HG02623 (cell line): ENCODE results near the gene LIMK1.
"Not testable (repeated sequence)": the region's sequence is repeated elsewhere in the genome, so short reads cannot be mapped to it uniquely, and the experiment has no call there.

Experiments used
- ATAC-seq: cut with Tn5 transposase; IDR thresholded peaks from one replicate; pipeline ENCODE4 v1.9.1; 2021; ENCODE audit warnings: moderate library complexity; ENCODE audit not compliant: unreplicated experiment

Gene LIMK1

DNA sequence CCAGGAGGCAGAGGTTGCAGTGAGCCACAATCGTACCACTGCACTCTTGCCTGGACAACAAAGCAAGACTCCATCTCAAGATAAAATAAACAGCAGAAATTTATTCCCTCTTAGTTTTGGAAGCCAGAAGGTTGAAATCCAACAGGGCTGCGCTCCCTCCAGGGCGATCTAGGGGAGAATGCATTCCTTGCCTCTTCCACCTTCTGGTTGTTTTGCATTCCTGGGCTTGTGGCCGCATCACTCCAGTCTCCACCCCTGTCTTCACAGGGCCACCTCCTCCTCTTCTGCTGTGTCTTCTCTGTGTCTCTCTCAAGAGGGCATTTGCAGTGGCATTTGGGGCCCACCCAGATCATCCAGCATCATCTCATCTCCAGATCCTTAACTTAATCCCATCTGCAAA lies 36.2 kb downstream of the LIMK1 start:
- ATAC-seq, result no peak

DNA sequence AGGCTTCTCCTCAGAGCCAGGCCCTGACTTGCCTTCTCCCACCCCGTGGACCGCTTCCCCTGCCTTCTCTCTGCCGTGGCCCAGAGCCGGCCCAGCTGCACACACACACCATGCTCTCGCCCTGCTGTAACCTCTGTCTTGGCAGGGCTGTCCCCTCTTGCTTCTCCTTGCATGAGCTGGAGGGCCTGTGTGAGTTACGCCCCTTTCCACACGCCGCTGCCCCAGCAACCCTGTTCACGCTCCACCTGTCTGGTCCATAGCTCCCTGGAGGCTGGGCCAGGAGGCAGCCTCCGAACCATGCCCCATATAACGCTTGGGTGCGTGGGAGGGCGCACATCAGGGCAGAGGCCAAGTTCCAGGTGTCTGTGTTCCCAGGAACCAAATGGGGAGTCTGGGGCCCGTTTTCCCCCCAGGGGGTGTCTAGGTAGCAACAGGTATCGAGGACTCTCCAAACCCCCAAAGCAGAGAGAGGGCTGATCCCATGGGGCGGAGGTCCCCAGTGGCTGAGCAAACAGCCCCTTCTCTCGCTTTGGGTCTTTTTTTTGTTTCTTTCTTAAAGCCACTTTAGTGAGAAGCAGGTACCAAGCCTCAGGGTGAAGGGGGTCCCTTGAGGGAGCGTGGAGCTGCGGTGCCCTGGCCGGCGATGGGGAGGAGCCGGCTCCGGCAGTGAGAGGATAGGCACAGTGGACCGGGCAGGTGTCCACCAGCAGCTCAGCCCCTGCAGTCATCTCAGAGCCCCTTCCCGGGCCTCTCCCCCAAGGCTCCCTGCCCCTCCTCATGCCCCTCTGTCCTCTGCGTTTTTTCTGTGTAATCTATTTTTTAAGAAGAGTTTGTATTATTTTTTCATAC lies 38.0 kb downstream of the LIMK1 start:
- ATAC-seq, result no peak

DNA sequence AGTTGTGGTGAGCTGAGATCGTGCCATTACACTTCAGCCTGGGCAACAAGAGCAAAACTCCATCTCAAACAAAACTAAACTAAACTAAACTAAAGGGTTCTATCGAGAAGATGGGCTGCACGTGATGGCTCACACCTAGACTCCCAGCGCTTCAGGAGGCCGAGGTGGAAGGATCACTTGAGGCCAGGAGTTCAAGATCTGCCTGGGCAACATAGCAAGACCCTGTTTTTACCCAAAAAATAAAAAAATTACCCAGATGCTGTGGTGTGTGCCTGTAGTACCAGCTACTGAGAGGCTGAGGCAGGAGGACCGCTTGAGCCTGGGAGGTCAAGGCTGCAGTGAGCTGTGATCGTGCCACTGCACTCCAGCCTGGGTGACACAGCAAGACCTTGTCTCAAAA lies 40.3 kb downstream of the LIMK1 start:
- not testable (repeated sequence) for ATAC-seq

DNA sequence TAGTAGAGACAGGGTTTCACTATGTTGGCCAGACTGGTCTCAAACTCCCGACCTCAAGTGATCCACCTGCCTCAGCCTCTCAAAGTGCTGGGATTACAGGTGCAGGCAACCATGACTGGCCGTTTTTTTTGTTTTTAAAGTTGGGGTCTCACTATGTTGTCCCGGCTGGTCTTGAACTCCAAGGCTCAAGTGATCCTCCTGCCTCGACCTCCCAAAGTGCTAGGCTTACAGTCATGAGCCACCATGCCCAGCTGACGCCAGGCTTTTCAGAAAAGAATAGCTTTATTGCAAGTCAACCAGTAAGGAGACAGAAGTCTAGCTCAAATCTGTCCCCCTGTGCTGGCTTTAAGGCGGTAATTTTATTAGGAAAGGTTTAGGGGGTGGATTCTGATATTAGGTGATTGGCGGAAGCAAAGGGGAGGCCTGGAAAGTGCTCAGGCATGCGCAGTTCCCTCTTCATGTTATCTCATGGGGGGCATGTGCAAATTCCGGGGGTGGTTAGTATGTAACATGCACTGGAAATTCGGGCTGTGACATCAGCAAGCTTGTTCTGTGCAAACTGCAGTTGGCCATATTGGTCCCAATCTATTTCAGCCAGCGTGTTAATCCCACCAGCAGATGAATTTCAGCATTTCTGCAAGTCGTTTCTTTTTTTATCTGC lies 42.7 kb downstream of the LIMK1 start:
- ATAC-seq, result no peak

DNA sequence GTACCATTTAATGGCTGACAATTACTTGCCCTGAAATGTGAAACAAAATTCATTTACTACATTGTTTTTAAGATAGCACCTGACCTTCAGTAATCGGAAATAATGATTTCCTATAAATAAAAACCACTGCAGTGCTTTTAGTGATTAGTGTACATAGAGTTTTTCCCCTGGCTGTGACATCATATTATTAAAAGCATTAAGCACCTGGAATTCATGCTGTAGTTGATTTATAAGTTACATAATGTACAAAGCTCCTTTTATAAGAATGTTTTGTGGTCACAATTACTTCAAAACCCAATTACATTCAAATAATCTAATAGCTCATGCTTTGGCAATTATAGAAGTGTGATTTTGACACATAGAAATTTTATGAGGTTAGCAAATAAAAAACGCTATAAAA lies 46.3 kb downstream of the LIMK1 start:
- ATAC-seq, result no peak

DNA sequence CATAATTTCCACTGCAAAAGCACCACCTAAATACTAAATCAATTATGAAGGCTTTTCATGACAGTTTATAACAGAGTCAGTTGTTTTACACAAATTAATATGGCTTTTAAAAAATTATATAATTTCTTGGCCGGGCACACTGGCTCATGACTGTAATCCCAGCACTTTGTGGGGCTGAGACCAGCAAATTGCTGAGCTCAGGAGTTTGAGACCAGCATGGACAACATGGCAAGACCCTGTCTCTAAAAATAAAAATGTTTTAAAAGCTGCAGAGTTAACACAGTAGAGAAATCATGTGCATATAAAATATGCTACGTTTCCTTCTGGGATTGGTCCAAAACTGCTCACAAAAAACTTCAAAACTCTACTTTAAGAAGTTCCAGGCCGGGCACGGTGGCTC lies 46.9 kb downstream of the LIMK1 start:
- no peak for ATAC-seq

DNA sequence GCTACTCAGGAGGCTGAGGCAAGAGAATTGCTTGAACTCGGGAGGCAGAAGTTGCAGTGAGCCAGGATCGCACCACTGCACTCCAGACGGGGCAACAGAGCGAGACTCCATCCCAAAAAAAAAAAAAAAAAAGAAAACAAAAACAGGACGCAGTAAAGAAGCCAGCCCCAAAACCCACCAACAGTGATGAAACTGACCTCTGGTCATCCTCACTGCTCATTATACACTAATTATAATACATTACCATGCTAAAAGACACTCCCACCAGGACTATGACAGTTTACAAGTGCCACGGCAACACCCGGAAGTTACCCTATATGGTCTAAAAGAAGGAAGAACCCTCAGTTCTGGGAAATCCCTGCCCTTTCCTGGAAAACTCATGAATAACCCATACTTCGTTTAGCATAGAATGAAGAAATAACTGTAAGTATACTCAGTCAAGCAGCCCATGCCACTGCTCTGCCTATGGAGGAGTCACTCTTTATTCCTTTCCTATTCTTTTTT lies 50.6 kb downstream of the LIMK1 start:
- no peak for ATAC-seq

DNA sequence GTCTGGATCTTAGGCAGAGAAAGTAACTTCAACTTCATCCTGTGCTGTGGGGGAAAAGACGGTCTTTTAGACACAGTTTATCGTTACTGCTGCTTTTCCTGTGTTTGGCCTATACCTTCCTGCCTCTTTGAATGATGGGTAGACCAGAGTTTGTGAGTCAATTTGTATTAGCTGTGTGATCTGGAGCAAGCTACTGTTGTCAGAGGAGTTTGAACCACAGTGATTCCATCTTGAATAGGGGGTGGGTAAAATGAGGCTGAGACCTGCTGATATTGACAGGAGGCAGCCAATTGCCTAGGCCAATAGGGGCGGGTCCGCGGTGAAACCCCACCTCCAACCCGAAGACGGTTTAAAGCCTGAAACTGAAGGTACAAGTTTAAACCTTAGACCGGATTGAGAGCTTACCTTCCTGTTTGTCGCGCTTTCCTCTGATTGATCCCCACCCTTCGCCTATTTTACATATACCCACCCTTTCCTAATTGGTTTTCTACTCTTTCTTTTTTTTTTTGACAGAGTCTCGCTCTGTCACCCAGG lies 54.8 kb downstream of the LIMK1 start:
- no peak for ATAC-seq

DNA sequence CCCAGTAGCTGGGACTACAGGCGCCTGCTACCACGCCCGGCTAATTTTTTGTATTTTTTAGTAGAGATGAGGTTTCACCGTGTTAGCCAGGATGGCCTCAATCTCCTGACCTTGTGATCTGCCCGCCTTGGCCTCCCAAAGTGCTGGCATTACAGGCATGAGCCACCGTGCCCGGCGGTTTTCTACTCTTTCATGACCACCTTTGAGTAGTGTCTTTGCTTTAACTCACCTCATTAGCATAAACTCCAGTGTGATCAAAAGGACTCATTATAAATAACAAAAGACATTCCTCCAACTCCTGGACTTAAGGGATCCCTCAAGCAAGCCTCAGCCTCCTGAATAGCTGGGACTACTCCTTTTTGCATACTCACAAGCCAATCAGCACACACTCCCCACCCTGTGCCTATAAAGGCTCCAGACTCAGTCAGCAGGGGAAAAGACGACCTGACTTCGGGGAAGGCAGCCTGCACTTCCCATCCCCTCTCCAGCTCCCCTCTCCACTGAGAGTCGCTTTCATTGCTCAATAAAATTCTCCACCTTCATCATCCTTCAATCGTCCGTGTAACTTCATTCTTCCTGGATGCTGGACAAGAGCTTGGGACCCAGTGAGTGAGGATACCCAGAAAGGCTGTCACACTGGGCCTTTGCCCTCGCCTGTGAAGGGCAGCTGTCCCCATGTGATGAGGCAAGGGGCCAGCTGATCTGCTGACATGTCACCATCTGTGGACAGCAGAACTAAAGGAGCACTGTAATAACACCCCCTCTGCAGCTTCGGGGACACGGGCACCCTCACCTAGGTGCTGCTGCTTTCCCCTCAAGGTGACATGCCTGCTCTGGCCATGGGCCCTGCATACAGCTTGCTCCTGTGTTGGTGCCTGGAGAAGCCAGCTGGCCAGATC lies 55.6 kb downstream of the LIMK1 start:
- ATAC-seq, result no peak

DNA sequence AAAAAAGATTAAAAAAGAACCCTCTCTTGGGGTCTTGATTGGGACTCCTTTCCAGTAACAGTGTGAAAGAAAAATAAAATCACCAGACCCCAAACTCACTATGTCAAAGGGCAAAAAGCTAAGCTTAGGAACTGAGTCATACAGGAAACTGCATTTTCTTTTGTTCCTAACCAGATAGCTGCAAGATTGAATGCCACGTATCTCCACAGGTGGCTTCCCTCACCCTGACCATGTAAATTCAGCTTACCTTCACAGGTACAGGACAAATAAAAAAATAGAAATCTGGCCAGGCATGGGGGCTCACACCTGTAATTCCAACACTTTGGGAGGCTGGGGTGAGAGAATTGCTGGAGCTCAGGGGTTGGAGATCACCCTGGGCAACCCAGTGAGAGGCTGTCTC lies 58.1 kb downstream of the LIMK1 start:
- ATAC-seq, result no peak

DNA sequence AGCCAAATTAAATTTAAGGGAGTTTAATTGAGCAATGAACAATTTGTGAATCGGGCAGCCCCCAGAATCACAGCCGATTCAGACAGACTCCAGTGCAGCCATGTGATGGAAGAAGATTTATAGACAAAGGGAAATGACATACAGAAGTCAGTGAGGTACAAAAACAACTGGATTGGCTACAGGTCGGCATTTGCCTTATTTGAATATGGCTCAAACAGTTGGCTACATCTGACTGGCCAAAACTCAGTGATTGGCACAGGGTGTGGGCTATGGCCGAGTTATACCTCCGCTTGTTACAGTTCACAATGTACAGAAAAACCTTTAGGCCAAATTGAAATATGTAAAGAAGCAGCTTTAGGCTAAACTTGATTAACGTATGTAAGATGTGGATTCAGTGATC lies 59.8 kb downstream of the LIMK1 start:
- no peak for ATAC-seq

DNA sequence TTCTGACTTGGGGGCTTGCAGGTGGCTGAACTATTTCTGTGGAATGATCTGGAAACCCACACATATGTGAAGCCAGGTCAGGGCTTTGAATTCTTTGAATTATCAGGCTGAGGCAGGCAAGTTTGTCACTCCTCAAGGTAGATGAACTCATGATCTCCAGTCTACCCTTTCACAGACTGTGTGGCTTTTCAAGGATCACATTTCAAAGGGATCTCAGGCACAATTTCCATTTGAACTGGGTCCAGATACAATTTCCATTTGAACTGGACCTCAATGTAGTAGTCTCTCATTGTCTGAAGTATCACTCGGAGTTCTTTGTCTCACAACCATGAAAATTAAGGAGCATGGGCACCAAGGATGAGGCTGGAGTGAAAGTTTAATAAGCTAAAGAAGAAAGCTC lies 64.9 kb downstream of the LIMK1 start:
- ATAC-seq, result no peak

DNA sequence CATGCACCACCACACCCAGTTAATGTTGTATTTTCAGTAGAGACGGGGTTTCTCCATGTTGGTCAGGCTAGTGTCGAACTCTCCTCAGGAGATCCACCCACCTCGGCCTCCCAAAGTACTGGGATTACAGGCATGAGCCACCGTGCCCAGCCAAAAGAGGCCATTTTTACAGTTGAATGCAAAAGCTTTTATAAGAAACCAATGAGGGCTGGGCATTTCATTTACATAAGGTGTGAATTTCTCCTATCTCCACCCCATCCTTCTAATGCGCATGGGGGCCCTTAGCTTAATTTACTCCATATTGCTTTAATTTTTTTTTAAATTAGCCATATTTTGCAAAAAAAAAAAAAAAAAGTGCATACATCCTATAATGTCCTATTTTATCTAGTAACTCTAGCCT lies 65.5 kb downstream of the LIMK1 start:
- ATAC-seq, result no peak

DNA sequence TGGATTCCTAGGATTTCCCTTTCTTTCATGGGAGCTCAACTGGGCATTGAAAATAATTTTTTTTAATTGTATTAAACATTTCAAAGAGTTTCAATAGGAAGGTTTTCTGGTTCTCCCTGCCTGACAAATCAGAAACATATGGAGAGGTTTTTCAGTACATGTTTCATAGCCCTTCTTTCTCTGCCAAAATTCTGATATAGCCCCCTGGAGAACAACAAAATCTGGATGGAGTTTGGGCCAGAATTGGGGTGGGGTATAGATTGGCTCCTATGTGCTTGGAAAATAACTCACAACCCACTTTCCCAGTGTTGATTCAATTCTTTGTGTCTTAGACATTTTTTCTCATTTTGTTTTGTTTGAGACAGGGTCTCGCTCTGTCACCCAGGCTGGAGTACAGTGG lies 66.0 kb downstream of the LIMK1 start:
- ATAC-seq, result no peak

DNA sequence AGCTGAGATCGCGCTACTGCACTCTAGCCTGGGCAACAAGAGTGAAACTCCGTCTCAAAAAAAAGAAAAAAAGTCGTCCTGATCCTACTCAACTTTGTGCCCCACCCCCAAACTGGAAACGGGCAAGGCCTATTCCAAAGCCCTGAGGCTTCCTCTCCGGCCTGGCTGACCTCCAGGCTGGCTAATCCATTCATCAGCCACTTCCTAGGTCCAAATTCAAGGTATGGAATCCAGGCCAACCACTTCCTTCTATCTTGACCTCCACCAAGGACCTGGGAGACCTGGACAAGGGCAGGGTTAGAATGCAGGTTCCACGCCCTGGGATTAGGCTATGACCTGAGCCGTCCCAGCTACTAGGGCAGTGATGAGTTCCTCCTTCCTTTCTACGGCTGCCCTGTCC lies 70.1 kb downstream of the LIMK1 start:
- no peak for ATAC-seq

DNA sequence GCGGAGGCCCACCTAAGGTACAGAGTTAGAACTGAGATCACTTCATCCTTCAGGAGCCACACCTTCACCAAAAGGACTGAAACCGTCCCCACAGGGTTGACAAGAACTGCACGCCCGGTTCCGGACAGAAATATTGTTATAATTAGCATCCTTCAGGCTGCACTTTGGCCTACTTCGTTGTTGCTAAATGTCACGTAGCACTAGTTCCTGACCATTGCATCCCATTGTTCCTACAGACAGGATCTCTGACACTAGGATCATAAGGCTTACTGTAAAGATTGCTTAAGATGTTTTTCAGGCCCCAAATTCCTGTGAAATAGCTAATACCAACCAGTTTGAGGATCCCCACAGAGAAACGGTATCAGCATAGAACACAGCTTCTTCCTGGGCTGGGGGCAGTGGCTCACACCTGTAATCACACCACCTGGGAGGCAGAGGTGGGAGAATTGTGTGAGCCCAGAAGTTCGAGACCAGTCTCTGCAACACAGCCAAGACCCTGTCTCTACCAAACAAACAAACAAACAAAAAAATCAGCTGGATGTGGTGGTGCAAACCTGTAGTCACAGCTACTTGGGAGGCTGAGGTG lies 72.3 kb downstream of the LIMK1 start:
- no peak for ATAC-seq

DNA sequence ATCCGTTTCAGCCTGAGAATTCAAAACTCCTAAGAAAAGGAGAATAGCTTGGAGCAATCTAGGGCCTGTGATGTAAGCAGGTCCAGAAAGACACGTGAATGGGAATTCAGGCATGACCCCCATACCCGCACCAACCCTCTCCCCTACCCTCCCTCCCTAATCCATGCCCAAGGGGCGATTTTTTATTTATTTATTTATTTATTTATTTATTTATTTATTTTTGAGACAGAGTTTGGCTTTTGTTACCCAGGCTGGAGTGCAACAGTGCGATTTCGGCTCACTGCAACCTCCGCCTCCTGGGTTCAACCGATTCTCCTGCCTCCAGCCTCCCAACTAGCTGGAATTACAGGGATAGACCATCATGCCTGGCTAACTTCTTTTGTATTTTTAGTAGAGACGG lies 74.0 kb downstream of the LIMK1 start:
- ATAC-seq, result no peak

DNA sequence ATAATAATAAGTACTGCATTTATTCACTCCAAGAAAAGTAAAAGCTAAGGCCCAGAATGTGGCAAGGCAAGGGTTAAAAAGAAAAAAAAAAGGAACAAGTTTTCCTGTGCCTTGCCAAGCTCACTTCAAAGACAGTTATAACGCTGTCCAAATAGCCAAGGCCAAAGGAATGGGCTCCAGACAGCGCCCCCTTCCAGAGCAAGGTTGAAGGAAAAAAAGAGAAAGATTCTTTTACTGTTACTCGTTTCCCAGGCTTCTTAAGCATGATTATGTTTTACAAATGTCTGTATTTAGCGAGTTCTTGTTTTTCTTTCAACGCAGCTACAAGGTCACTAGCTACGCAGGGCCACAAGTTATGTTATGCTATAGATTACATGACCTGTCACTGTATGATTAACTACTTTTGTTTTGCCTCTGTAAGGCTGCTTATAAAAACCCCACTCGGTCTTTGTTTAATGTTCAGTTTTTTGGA lies 81.4 kb downstream of the LIMK1 start:
- no peak for ATAC-seq

DNA sequence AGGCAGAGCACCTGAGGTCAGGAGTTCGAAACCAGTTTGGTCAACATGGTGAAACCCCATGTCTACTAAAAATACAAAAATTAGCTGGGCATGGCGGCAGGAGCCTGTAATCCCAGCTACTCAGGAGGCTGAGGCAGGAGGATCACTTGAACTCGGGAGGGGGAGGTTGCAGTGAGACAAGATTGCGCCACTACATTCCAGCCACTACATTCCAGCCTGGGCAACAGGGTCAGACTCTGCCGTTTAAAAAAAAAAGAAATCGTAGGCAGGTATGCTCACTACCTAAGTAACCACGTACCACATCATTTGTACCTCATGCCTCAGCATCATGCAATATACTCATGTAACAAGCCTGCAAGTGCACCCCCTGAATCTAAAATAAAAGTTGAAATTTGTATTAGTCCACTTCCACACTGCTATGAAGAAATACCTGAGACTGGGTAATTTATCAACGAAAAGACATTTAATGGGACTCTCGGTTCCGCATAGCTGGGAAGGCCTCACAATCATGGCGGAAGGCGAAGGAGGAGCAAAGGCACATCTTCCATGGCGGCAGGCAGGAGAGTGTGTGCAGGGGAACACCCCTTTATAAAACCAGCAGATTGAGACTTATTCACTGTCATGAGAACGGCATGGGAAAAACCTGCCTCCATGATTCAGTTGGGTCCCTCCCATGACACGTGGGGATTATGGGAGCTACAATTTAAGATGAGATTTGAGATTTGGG lies 82.4 kb downstream of the LIMK1 start:
- ATAC-seq, result no peak

DNA sequence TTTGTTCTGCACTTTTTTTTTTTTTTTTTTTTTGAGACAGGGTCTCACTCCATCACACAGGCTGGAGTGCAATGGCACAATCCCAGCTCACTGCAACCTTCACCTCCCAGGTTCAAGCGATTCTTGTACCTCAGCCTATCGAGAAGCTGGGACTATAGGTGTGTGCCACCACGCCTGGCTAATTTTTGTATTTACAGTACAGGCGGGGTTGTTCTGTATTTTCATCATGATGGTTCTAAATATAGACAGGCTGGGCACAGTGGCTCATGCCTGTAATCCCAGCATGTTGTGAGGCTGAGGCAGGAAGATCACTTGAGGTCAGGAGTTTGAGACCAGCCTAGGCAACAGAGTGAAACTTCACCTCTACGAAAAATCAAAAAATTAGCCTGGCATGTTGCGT lies 83.7 kb downstream of the LIMK1 start:
- not testable (repeated sequence) for ATAC-seq
